ENCODE measurements around the gene TMPRSS9.

The TMPRSS9 gene

DNA sequence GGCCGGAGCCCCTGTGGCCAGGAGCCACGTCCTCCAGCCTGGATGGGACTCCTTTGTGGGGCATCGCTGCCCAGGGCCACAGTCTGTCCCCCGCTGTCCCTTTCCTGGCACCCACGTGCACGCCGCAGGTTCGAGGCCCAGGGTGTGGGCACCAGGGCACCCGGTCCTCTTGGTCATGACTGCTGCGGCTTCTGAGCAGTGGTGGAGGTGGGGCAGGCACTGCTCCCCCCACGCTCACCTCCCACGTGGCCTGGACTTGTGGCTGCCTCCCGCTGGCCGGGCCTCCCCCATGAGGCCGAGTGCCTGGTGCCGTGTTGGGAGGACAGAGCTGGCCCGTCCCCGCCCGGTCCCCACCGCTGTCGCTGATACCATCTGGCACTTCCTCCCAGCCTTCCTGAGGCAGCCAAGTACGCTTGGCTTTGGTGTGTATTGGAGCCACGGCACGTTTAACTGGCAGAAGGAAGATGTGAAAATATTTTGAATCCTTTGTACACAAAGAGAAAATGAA lies 18.8 kb upstream of the TMPRSS9 start:
- TF ChIP-seq GATA2 (IDR thresholded peaks at IDR 0.05; ENCODE audit: low read depth, low read length) (no peak), GATA3 (IDR thresholded peaks at IDR 0.05; ENCODE audit: low read depth, low read length) (no peak)

- TF ChIP-seq GATA2 (IDR thresholded peaks at IDR 0.05; ENCODE audit: low read depth, low read length) (no peak), GATA3 (IDR thresholded peaks at IDR 0.05; ENCODE audit: low read depth, low read length) (no peak)
Measured at GRCh38 chr19:2341982-2342381, 18.1 kb upstream of the TMPRSS9 start.

DNA sequence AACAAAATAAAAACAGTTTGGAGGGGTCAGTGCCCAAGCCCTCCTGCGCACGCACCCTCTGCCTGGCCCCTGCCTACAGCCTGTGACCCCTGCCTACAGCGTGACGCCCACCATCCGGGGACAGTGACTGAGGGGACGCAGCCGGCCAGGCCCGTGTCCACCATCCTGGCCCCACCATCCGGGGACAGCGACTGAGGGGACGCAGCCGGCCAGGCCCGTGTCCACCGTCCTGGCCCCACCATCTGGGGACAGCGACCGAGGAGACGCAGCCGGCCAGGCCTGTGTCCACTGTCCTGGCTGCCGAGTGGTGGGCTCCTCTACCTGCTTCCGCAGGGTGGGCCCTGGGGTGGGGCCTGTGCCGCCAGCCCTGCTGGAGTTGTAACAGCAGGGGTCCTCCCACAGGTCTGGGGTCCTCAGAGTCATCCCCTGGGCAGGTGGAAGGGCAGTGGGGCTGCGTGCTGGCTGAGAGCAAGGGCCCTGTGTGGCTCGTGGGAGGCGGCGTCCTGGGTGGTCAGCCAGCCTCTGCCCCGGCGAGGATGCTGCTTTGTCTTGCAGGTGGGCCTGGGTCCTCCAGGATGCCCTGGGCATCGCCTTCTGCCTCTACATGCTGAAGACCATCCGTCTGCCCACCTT lies 17.3 kb upstream of the TMPRSS9 start:
- no peak for TF ChIP-seq GATA2 (IDR thresholded peaks at IDR 0.05; ENCODE audit: low read depth, low read length)
- TF ChIP-seq GATA3 (IDR thresholded peaks at IDR 0.05; ENCODE audit: low read depth, low read length): no peak

- no peak for TF ChIP-seq GATA3 (IDR thresholded peaks at IDR 0.05; ENCODE audit: low read depth, low read length)
- no peak for TF ChIP-seq GATA2 (IDR thresholded peaks at IDR 0.05; ENCODE audit: low read depth, low read length)
Measured at GRCh38 chr19:2343289-2343982, 16.6 kb upstream of the TMPRSS9 start.

DNA sequence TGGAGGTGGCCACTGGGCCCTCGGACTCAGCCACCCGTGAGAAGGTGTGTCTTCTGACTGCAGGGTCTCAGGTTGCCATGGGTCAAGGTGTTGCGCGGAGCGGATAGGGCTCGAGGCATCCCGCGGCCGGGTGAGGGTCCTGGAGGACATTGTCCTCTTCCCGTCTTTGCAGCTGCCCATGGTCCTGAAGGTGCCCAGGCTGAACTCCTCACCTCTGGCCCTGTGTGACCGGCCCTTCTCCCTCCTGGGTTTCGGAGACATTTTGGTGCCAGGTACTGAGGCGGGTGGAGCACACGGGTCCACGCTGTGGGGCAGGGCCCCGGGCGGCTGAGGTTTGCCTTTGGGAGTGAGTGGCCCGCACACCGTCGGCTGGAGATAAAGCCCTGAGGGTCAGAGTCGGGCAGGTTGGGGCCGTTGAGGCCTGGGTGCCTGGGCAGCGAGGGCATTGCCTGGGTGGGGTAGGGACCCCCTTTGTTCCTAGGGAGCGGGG lies 15.6 kb upstream of the TMPRSS9 start:
- TF ChIP-seq GATA2 (IDR thresholded peaks at IDR 0.05; ENCODE audit: low read depth, low read length) (no peak), GATA3 (IDR thresholded peaks at IDR 0.05; ENCODE audit: low read depth, low read length) (no peak)

DNA sequence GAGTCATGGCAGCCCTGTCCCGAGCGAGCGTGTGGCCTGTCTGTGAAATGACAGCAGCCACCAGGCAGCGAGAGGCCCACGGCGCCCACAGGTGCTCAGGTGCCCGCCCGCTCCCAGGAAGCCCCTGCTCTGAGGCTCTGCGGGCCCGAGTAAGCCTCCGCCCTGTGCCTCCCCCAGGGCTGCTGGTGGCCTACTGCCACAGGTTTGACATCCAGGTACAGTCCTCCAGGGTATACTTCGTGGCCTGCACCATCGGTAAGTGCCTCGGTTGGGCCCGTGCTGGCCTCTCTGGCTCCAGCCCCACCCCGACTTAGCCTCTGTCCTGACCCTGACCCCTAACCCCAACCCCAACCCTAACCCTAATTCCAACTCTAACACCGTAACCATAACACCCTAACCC lies 15.0 kb upstream of the TMPRSS9 start:
- TF ChIP-seq GATA2 (IDR thresholded peaks at IDR 0.05; ENCODE audit: low read depth, low read length) (no peak), GATA3 (IDR thresholded peaks at IDR 0.05; ENCODE audit: low read depth, low read length) (no peak)

DNA sequence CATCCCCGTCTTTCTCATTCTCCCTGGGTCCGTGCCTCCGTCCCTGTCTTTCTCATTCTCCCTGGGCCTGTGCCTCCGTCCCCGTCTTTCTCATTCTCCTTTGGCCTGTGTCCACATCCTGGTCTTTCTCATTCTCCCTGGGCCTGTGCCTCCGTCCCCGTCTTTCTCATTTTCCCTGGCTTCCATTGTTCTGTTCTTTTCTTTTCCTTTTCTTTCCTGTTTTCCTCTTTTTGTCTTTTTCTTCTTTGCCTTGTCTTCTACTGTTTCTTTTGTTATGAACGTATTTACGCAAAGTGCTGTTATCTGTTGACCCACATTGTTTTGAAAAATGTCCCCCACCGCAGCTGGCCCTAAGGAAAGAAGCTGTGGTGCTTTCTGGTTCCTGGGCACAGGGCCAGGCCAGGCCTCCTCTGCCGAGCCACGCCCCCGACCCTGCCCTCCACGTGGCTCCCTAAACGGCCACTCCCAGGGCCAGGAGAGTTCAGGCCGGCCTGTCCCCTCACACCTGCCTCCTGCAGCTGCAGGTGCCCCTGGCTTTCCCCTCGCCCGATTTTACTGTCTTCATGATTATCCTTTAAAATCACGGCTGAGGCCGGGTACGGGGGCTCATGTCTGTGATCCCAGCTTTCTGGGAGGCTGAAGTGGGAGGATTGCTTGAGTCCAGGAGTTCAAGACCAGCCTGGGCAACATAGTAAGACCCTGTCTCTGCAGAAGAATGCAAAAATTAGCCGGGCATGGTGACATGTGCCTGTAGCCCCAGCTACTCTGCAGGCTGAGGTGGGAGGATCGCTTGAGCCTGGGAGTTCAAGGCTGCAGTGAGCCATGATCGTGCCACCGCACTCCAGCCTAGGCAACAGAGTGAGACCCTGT lies 14.0 kb upstream of the TMPRSS9 start:
- TF ChIP-seq GATA3 (IDR thresholded peaks at IDR 0.05; ENCODE audit: low read depth, low read length): no peak
- TF ChIP-seq GATA2 (IDR thresholded peaks at IDR 0.05; ENCODE audit: low read depth, low read length): no peak

GRCh38 chr19:2350656-2351055 lies 9.4 kb upstream of the TMPRSS9 start:
- TF ChIP-seq GATA3 (IDR thresholded peaks at IDR 0.05; ENCODE audit: low read depth, low read length) (no peak), GATA2 (IDR thresholded peaks at IDR 0.05; ENCODE audit: low read depth, low read length) (no peak)

DNA sequence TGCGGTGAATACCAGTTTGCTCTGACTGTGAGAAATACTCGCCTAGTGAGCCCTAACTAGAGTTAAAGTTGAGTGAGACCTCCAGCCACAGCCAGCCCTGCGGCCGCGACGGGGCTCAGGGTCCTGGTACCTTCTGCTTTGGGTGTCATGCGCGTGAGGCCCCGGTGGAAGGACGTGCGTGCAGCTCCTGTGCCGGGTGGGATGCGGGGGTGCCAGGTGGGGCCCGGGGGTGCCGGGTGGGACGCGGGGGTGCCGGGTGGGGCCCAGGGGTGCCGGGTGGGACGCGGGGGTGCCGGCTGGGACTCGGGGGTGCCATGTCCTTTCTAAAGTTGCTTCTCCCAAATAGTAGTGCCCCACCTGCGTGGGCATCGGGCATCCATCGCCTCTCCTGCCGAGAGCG lies 8.5 kb upstream of the TMPRSS9 start:
- TF ChIP-seq GATA2 (IDR thresholded peaks at IDR 0.05; ENCODE audit: low read depth, low read length): no peak
- TF ChIP-seq GATA3 (IDR thresholded peaks at IDR 0.05; ENCODE audit: low read depth, low read length): no peak

- TF ChIP-seq GATA3 (IDR thresholded peaks at IDR 0.05; ENCODE audit: low read depth, low read length) (no peak), GATA2 (IDR thresholded peaks at IDR 0.05; ENCODE audit: low read depth, low read length) (no peak)
Measured at GRCh38 chr19:2352121-2352520, 7.9 kb upstream of the TMPRSS9 start.

DNA sequence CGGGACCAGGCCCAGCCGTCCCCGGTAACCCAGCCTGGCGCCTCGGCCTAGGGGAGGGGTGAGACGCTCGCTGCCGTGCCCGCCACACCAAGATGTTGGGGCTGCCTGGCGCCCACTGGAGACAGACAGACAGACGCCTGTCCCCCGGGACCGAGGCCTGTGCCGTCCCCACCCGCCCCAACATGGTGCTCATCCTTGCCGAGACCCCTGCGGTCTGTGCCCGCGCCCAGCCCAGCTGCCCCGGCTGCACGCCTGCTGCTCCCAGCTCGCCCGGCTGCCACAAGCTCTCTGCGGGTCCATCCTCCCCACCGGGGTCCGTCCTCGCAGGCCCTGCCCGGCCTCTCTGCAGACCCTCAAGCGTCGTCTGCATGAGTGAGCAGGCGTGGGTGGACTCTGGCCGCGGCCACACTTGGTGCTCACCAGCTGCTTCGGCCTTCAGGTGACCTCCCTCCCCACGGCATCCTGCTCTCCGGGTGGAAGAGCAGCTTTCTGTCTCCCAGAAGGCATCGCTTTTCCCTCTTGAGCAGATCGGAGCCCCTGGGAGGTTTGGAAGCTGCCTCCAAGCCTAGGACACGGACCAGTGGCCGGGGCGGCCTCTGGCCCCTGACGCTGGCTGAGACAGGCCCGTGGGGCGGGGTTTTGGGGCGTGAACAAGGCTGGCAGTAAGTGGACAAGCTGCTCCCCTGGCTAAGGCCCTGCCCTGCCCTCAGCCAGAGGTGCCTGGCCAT lies 6.7 kb upstream of the TMPRSS9 start:
- TF ChIP-seq GATA2 (IDR thresholded peaks at IDR 0.05; ENCODE audit: low read depth, low read length) (no peak), GATA3 (IDR thresholded peaks at IDR 0.05; ENCODE audit: low read depth, low read length) (no peak)

DNA sequence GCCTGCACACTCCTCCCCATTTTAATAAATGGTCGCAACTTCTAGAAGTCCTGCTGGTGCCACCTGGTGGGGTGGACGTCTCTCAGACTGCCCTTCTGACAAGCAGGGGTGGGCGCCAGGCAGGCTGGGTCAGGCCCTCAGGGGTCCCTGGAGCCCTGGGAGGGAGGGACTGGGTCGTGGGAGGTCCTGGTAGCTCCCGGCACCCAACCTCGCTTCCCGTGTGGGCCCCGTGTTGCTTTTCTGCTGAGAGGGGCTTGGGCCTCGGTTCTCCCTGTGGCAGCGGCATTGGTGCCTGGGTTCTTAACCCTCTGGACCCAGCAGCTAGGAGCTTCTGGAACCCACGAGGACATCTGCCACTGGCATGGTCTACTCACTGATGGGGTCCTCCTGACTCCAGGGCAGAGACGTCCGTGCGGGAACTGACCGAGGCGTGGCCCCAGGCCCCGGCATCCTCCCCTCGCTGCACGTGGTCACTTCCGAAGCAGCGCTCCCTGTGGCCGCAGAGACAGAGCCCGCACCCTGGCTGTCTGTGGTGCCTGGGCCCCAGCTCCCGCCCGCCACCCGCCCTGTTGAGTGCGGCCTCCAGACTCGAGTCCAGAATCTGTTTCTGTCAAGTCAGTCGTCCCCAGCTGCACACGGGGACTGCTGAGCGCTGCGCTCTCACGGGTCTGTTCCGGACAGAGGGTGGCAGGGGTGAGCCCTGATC lies 6.0 kb upstream of the TMPRSS9 start:
- no peak for TF ChIP-seq GATA3 (IDR thresholded peaks at IDR 0.05; ENCODE audit: low read depth, low read length)
- TF ChIP-seq GATA2 (IDR thresholded peaks at IDR 0.05; ENCODE audit: low read depth, low read length): no peak

GRCh38 chr19:2354670-2355069 lies 5.4 kb upstream of the TMPRSS9 start:
- TF ChIP-seq GATA3 (IDR thresholded peaks at IDR 0.05; ENCODE audit: low read depth, low read length) (no peak), GATA2 (IDR thresholded peaks at IDR 0.05; ENCODE audit: low read depth, low read length) (no peak)

Data from SH-SY5Y (cell line).